GM12878 (cell line): ENCODE results near the gene GK2. TPM values are rescaled to one million over a fixed set of nuclear protein-coding genes. Genes with fewer than 3 reads are reported as not detected.

ENCODE experiments used
- ATAC-seq: fragments of 200-7000 bp; cut with Tn5 transposase; 3 replicates; pipeline ENCODE4 v1.9.1; 2020; ENCODE audit warnings: mild to moderate bottlenecking, moderate library complexity
- BruUV-seq: library from RNA; stranded (reverse); fragments of 400-500 nt; replicated peaks from 2 replicates; lab custom pipeline; 2021; lab: Mats Ljungman, UMichigan
- CTCF ChIA-PET: fragments of 300-600 bp; sonication (Branson Sonifier 250); formaldehyde crosslinking; extraction: SDS; loops from one replicate; lab custom pipeline; 2021; ENCODE audit warnings: inconsistent platforms; lab: Yijun Ruan, JAX
- POLR2A ChIA-PET: fragments of 350-600 bp; formaldehyde crosslinking; extraction: SDS; loops from one replicate; lab custom pipeline; 2021; ENCODE audit warnings: inconsistent platforms; lab: Charles Lee
- RAD21 ChIA-PET: fragments of 300-600 bp; sonication (Branson Sonifier 250); formaldehyde crosslinking; loops from one replicate; lab custom pipeline; 2023; ENCODE audit warnings: antibody characterized with exemption; ENCODE audit not compliant: unreplicated experiment; lab: Charles Lee
- SMC1A ChIA-PET: fragments of 300-600 bp; sonication (Branson Sonifier 250); formaldehyde crosslinking; loops from one replicate; lab custom pipeline; 2023; ENCODE audit not compliant: unreplicated experiment, uncharacterized antibody; lab: Charles Lee
- DNase-seq: peaks from one replicate; pipeline ENCODE4 v3.0.0-alpha.2; 2011; ENCODE audit warnings: low read depth, low spot score
- FAIRE-seq: peaks from 3 replicates; lab custom pipeline; 2011; peaks lifted over from hg19 to GRCh38; lab: Jason Lieb, UNC
- H2AFZ ChIP-seq: 2 replicates; pipeline ENCODE4 v1.6.0; 2011; ENCODE audit warnings: low read depth, low read length, control low read depth; ENCODE audit not compliant: control insufficient read depth
- H3K27ac ChIP-seq: 2 replicates; pipeline ENCODE4 v1.5.1; 2011; ENCODE audit warnings: control low read depth; ENCODE audit not compliant: control insufficient read depth, insufficient read depth
- H3K27me3 ChIP-seq, 2 experiments: replicated peaks in 1 of 2; 2 replicates each; pipeline versions ENCODE4 v1.6.0 to v1.6.1; 2011; ENCODE audit warnings: low read length in 1 of 2; ENCODE audit not compliant: control insufficient read depth in 2 of 2, insufficient read depth in 2 of 2
- H3K36me3 ChIP-seq, 2 experiments: 2 replicates each; pipeline ENCODE4 v1.5.1; 2011; ENCODE audit warnings: low read length in 1 of 2; ENCODE audit not compliant: control insufficient read depth in 2 of 2, insufficient read depth in 2 of 2
- H3K4me1 ChIP-seq: 2 replicates; pipeline ENCODE4 v1.6.1; 2011; ENCODE audit warnings: mild to moderate bottlenecking, low read length, moderate library complexity, mixed read lengths; ENCODE audit not compliant: control insufficient read depth, insufficient read depth
- H3K4me2 ChIP-seq: 2 replicates; pipeline ENCODE4 v1.6.0; 2011; ENCODE audit warnings: control low read depth; ENCODE audit not compliant: control insufficient read depth, insufficient read depth
- H3K4me3 ChIP-seq: fragments of 200-600 bp; sonication (generic); 2 replicates; pipeline ENCODE4 v1.5.1; 2016
- H3K79me2 ChIP-seq: 2 replicates; pipeline ENCODE4 v1.6.0; 2011; ENCODE audit warnings: low read length; ENCODE audit not compliant: control insufficient read depth, insufficient read depth
- H3K9ac ChIP-seq: 2 replicates; pipeline ENCODE4 v1.8.0; 2011; ENCODE audit warnings: low read length, control low read depth, mixed read lengths; ENCODE audit not compliant: control insufficient read depth, insufficient read depth
- H3K9me3 ChIP-seq: replicated peaks from 3 replicates; pipeline ENCODE4 v1.5.1; 2011; ENCODE audit warnings: mild to moderate bottlenecking, low read length; ENCODE audit not compliant: control insufficient read depth, insufficient read depth
- H4K20me1 ChIP-seq: 2 replicates; pipeline ENCODE4 v1.6.0; 2011; ENCODE audit not compliant: control insufficient read depth, insufficient read depth
- IKZF2 ChIP-seq, 2 experiments: fragments of 450-650 bp; IDR thresholded peaks; 2 replicates each; pipeline ENCODE4 v1.6.1; 2017; ENCODE audit warnings: mild to moderate bottlenecking in 2 of 2, moderate library complexity in 2 of 2
- JUNB ChIP-seq: IDR thresholded peaks from 2 replicates; pipeline ENCODE4 v1.6.1; 2016; ENCODE audit warnings: antibody characterized with exemption, mild to moderate bottlenecking
- KLF5 ChIP-seq: fragments of 450-650 bp; IDR thresholded peaks from 2 replicates; pipeline ENCODE4 v1.6.1; 2014; ENCODE audit warnings: mild to moderate bottlenecking; ENCODE audit not compliant: partially characterized antibody
- MEF2B ChIP-seq: fragments of 450-650 bp; IDR thresholded peaks from 2 replicates; pipeline ENCODE4 v1.6.1; 2018; ENCODE audit warnings: mild to moderate bottlenecking, moderate library complexity; ENCODE audit not compliant: partially characterized antibody, poor library complexity, severe bottlenecking
- NR2C2 ChIP-seq: IDR thresholded peaks from 2 replicates; pipeline ENCODE4 v1.6.1; 2011; ENCODE audit warnings: borderline replicate concordance, low read depth; ENCODE audit not compliant: control insufficient read depth, insufficient read length
- PAX5 ChIP-seq: IDR thresholded peaks from 2 replicates; pipeline ENCODE4 v1.6.1; 2011; ENCODE audit warnings: low read depth, low read length, borderline replicate concordance
- PBX3 ChIP-seq: IDR thresholded peaks from 2 replicates; pipeline ENCODE4 v1.6.1; 2011; ENCODE audit warnings: mild to moderate bottlenecking, low read depth, low read length, moderate library complexity; ENCODE audit not compliant: insufficient replicate concordance
- ZNF217 ChIP-seq: fragments of 450-650 bp; IDR thresholded peaks from 2 replicates; pipeline ENCODE4 v1.6.1; 2017; ENCODE audit warnings: antibody characterized with exemption, mild to moderate bottlenecking
- ZNF274 ChIP-seq: IDR thresholded peaks from one replicate; pipeline ENCODE4 v1.8.0; 2011; ENCODE audit not compliant: insufficient read length, insufficient read depth
- ZSCAN29 ChIP-seq: fragments of 450-650 bp; IDR thresholded peaks from 2 replicates; pipeline ENCODE4 v1.6.1; 2017; ENCODE audit warnings: mild to moderate bottlenecking, moderate library complexity
- WGBS: methylation state at CpG from one replicate; pipeline ENCODE4 v1.1.6; 2016; ENCODE audit warnings: low lambda C conversion rate; ENCODE audit not compliant: insufficient replicate concordance, insufficient coverage; ENCODE audit errors: missing lambda C conversion rate; 5-methylcytosine and 5-hydroxymethylcytosine counted together
- in situ Hi-C: fragments of 300-500 bp; cut with MboI; formaldehyde crosslinking; loops from 9 replicates; pipeline ENCODE4 v1.14.3; 2018; ENCODE audit warnings: mixed read lengths
- intact Hi-C: fragments of 100-400 bp; cut with micrococcal nuclease; formaldehyde crosslinking; loops from one replicate; pipeline ENCODE4 v1.14.2; 2022; ENCODE audit not compliant: unreplicated experiment
- polyA plus RNA-seq, 11 experiments: library from polyadenylated mRNA; depleted of rRNA in 4 of 11; unstranded in 6 of 11; stranded (reverse) in 5 of 11; fragments of >200 nt; fragmentation: Nextera tagmentation in 4 of 11; fragmentation: Illumina TruSeq in 1 of 11; extraction: Ambion mirVana in 4 of 11; extraction: Trizol in 1 of 11; gene quantifications; 1 replicate in 1 of 11; 2 replicates in 10 of 11; pipeline versions ENCODE4 v1.2.1 to v1.2.3, GENCODE V29; 2011 to 2016; ENCODE audit warnings: inconsistent platforms in 2 of 11, missing spikeins in 2 of 11, low read depth in 1 of 11
- total RNA-seq, 4 experiments: library from RNA; depleted of rRNA in 3 of 4; stranded (reverse); fragments of >200 nt in 3 of 4; fragmentation: Illumina TruSeq in 1 of 4; extraction: Trizol in 1 of 4; gene quantifications; 2 replicates each; pipeline versions ENCODE4 v1.2.1 to v1.2.3, GENCODE V29; 2013 to 2021
- TF ChIP-seq, protein P1 (sequence below): fragments of 150-350 bp; IDR thresholded peaks from 2 replicates; pipeline ENCODE4 v1.6.1; 2014; ENCODE audit warnings: mild to moderate bottlenecking, low read depth, low read length
- TF ChIP-seq, protein P2 (sequence below): IDR thresholded peaks from 2 replicates; pipeline ENCODE4 v1.6.1; 2012; ENCODE audit warnings: low read depth, low read length, improper control_type of control experiment
- TF ChIP-seq, protein P3 (sequence below): fragments of 450-650 bp; IDR thresholded peaks from 2 replicates; pipeline ENCODE4 v1.6.1; 2016; ENCODE audit warnings: mild to moderate bottlenecking

The GK2 gene
- total and polyA plus RNA-seq, 10 of the 15 experiments (the other 5 are each of a cell fraction or from before 2014, with no cell fraction given), result not detected

DNA sequence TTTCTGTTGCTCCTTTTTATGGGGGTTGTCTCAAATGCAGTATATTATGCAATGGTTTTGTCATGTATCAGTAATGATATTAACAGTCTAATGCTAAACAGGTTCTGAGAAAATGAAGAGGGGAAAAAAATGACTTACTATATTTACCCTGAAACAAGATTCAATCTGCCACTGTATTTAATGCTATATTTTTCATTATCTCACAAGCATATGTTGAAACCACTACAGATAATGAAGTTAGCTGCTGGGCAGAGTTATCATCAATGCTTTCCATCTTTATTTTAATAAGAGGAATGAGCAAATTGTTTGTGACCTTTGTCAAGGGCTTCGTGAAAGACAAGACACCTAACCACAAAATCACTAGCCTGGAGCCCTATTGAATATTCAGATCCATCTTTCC is 49.6 kb downstream of the GK2 start (continued):
- TF ChIP-seq, protein P1, sequence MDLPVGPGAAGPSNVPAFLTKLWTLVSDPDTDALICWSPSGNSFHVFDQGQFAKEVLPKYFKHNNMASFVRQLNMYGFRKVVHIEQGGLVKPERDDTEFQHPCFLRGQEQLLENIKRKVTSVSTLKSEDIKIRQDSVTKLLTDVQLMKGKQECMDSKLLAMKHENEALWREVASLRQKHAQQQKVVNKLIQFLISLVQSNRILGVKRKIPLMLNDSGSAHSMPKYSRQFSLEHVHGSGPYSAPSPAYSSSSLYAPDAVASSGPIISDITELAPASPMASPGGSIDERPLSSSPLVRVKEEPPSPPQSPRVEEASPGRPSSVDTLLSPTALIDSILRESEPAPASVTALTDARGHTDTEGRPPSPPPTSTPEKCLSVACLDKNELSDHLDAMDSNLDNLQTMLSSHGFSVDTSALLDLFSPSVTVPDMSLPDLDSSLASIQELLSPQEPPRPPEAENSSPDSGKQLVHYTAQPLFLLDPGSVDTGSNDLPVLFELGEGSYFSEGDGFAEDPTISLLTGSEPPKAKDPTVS, result no peak
- no peak for TF ChIP-seq IKZF2 (IDR thresholded peaks at IDR 0.05)
- TF ChIP-seq PAX5, result no peak
- TF ChIP-seq JUNB, result no peak
- TF ChIP-seq, protein P2, sequence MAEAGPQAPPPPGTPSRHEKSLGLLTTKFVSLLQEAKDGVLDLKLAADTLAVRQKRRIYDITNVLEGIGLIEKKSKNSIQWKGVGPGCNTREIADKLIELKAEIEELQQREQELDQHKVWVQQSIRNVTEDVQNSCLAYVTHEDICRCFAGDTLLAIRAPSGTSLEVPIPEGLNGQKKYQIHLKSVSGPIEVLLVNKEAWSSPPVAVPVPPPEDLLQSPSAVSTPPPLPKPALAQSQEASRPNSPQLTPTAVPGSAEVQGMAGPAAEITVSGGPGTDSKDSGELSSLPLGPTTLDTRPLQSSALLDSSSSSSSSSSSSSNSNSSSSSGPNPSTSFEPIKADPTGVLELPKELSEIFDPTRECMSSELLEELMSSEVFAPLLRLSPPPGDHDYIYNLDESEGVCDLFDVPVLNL, result no peak
- no peak for TF ChIP-seq KLF5
- TF ChIP-seq MEF2B, result no peak

GRCh38 chr4:79357365-79357764 is 50.7 kb downstream of the GK2 start:
- no peaks in the 10 kb centered on the region for H3K79me2 ChIP-seq
- no peak overlapping the region for H3K9ac ChIP-seq
- H3K4me3 ChIP-seq, result no peak overlapping the region
- intact Hi-C loops, result no loop called here
- no peak overlapping the region for H3K27ac ChIP-seq
- 5% methylated on average over 8 of the region's 8 CpGs for WGBS
- H2AFZ ChIP-seq, result no peak overlapping the region
- ChIA-PET RAD21 (no interaction called here), CTCF (interaction anchor here (1.4 kb wide), 1 partner anchor 10 kb away, joined by 3 read pairs; no protein-coding TSS in a partner anchor), SMC1A (no interaction called here), POLR2A (no interaction called here)
- FAIRE-seq, result no peak
- H3K4me2 ChIP-seq, result no peak overlapping the region
- no peaks in the 10 kb centered on the region for H3K4me1 ChIP-seq
- no peaks in the 10 kb centered on the region for H3K9me3 ChIP-seq
- no peaks in the 10 kb centered on the region for H3K27me3 ChIP-seq
- no peaks in the 10 kb centered on the region for H4K20me1 ChIP-seq
- TF ChIP-seq PBX3 (no peak), ZNF217 (no peak), ZSCAN29 (no peak), ZNF274 (no peak), NR2C2 (no peak)
- TF ChIP-seq, protein P3, sequence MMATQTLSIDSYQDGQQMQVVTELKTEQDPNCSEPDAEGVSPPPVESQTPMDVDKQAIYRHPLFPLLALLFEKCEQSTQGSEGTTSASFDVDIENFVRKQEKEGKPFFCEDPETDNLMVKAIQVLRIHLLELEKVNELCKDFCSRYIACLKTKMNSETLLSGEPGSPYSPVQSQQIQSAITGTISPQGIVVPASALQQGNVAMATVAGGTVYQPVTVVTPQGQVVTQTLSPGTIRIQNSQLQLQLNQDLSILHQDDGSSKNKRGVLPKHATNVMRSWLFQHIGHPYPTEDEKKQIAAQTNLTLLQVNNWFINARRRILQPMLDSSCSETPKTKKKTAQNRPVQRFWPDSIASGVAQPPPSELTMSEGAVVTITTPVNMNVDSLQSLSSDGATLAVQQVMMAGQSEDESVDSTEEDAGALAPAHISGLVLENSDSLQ, result no peak
- no peak for DNase-seq
- in situ Hi-C loops, result no loop called here
- no peak for ATAC-seq
- no TSS peak for BruUV-seq
- H3K36me3 ChIP-seq, result no peaks in the 10 kb centered on the region
